Measurements from ENCODE around the gene APOLD1.
A peak's percentile ranks its signal among the peaks of the same experiment; 100 is the strongest.

Gene APOLD1

GRCh38 chr12:12813120-12814101 is 28.0 kb downstream of the APOLD1 start, which contains the start of gene DDX47:
Gene DDX47, plus strand, starts transcription at chr12:12813346. Its CDS starts 22 bp downstream, at chr12:12813368.
- H3K9ac ChIP-seq (ENCODE audit: low read length) = peak within 1 kb of the TSS; percentile 76
- H3K79me2 ChIP-seq (ENCODE audit: insufficient read depth, low read length) = peaks cover 31% of the 10 kb centered on the region
- TF ChIP-seq CTCF (IDR thresholded peaks at IDR 0.05; ENCODE audit: insufficient read depth, low read length, poor library complexity, severe bottlenecking) (peak; percentile 47), EZH2phosphoT487 (conservative IDR thresholded peaks at IDR 0.05; ENCODE audit: low read length) (no peak)
- no peaks in the 10 kb centered on the region for H4K20me1 ChIP-seq (ENCODE audit: low read depth, low read length)
- H3K27ac ChIP-seq (ENCODE audit: low read depth, low read length) = no peak within 1 kb of the TSS
- H3K4me3 ChIP-seq (ENCODE audit: insufficient read depth, low read length, poor library complexity, severe bottlenecking) = peak within 1 kb of the TSS; percentile 75
- H3K9me3 ChIP-seq (ENCODE audit: insufficient read depth, low read length) = no peaks in the 10 kb centered on the region
- no peaks in the 10 kb centered on the region for H3K36me3 ChIP-seq (ENCODE audit: low read length)
- H3K9me2 ChIP-seq (replicated peaks; ENCODE audit: insufficient read depth, low read length) = no peaks in the 10 kb centered on the region
- no peaks in the 10 kb centered on the region for H3F3A ChIP-seq (ENCODE audit: insufficient read depth)
- H3K4me2 ChIP-seq (ENCODE audit: low read depth, low read length, poor library complexity, severe bottlenecking) = peak within 1 kb of the TSS; percentile 70
- H2AFZ ChIP-seq (ENCODE audit: low read depth, low read length, severe bottlenecking) = peak within 1 kb of the TSS; percentile 73
- H3K27me3 ChIP-seq (ENCODE audit: low read length) = no peaks in the 10 kb centered on the region

- no peak overlapping the region for H3K4me3 ChIP-seq (ENCODE audit: insufficient read depth, low read length, poor library complexity, severe bottlenecking)
- TF ChIP-seq EZH2phosphoT487 (conservative IDR thresholded peaks at IDR 0.05; ENCODE audit: low read length) (no peak), CTCF (IDR thresholded peaks at IDR 0.05; ENCODE audit: insufficient read depth, low read length, poor library complexity, severe bottlenecking) (no peak)
- H3K27ac ChIP-seq (ENCODE audit: low read depth, low read length) = no peak overlapping the region
- H3K9me2 ChIP-seq (replicated peaks; ENCODE audit: insufficient read depth, low read length) = no peaks in the 10 kb centered on the region
- H3K4me2 ChIP-seq (ENCODE audit: low read depth, low read length, poor library complexity, severe bottlenecking) = no peak overlapping the region
- H3K9me3 ChIP-seq (ENCODE audit: insufficient read depth, low read length) = no peaks in the 10 kb centered on the region
- no peak overlapping the region for H2AFZ ChIP-seq (ENCODE audit: low read depth, low read length, severe bottlenecking)
- no peaks in the 10 kb centered on the region for H3F3A ChIP-seq (ENCODE audit: insufficient read depth)
- H3K36me3 ChIP-seq (ENCODE audit: low read length) = no peaks in the 10 kb centered on the region
- H3K9ac ChIP-seq (ENCODE audit: low read length) = no peak overlapping the region
- H3K27me3 ChIP-seq (ENCODE audit: low read length) = no peaks in the 10 kb centered on the region
- H3K79me2 ChIP-seq (ENCODE audit: insufficient read depth, low read length) = peaks cover 39% of the 10 kb centered on the region
- no peaks in the 10 kb centered on the region for H4K20me1 ChIP-seq (ENCODE audit: low read depth, low read length)
These were observed 32.2 kb downstream of the APOLD1 start for GRCh38 chr12:12817616-12818015.

GRCh38 chr12:12818701-12819100 is 33.2 kb downstream of the APOLD1 start:
- Histone ChIP-seq H3K4me2 (ENCODE audit: low read depth, low read length, poor library complexity, severe bottlenecking) (no peak overlapping the region), H3F3A (ENCODE audit: insufficient read depth) (no peaks in the 10 kb centered on the region), H3K79me2 (ENCODE audit: insufficient read depth, low read length) (peaks cover 34% of the 10 kb centered on the region), H3K27ac (ENCODE audit: low read depth, low read length) (no peak overlapping the region), H4K20me1 (ENCODE audit: low read depth, low read length) (no peaks in the 10 kb centered on the region), H3K27me3 (ENCODE audit: low read length) (no peaks in the 10 kb centered on the region), H3K9me3 (ENCODE audit: insufficient read depth, low read length) (no peaks in the 10 kb centered on the region), H3K36me3 (ENCODE audit: low read length) (0 out of 2 replicates have a peak, but pooled peaks cover under 1% of the 10 kb centered on the region), H3K9ac (ENCODE audit: low read length) (no peak overlapping the region), H3K4me3 (ENCODE audit: insufficient read depth, low read length, poor library complexity, severe bottlenecking) (no peak overlapping the region), H3K9me2 (replicated peaks; ENCODE audit: insufficient read depth, low read length) (no peaks in the 10 kb centered on the region), H2AFZ (ENCODE audit: low read depth, low read length, severe bottlenecking) (no peak overlapping the region)
- TF ChIP-seq EZH2phosphoT487 (conservative IDR thresholded peaks at IDR 0.05; ENCODE audit: low read length) = no peak
- TF ChIP-seq CTCF (IDR thresholded peaks at IDR 0.05; ENCODE audit: insufficient read depth, low read length, poor library complexity, severe bottlenecking) = no peak

Measured in SU-DHL-6 (cell line).